Erythroblast (primary cell): ENCODE measurements around the gene SS18L1.

Experiments
- DNase-seq, 2 experiments: peaks; one replicate each; lab custom pipeline; 2025; lab: John Stamatoyannopoulos, UW
- GATA1 ChIP-seq: IDR thresholded peaks from 2 replicates; pipeline ENCODE4 v1.6.1; 2011; ENCODE audit warnings: low read depth, mild to moderate bottlenecking, control low read depth, low read length, moderate library complexity
- POLR2A ChIP-seq: IDR thresholded peaks from 2 replicates; pipeline ENCODE4 v1.6.1; 2011; ENCODE audit warnings: mild to moderate bottlenecking, low read length

The SS18L1 gene

DNA sequence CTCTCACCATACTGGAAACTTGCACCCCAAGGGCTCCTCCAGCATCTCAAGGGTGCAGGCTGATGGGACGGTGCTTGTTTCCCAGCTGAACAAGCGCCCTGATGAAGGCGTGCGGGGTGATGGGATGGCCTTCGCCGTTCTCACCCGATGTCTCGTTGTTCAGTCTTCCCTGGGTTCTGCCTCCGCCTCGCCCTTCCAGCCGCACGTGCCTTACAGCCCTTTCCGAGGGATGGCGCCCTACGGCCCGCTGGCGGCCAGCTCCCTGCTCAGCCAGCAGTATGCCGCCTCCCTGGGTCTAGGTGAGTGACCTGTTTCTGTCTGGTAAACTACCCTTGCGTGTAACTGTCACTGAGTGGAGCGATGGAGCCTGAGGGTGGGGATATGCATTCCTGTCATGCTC, 17.4 kb upstream of the SS18L1 start:
- no peak for DNase-seq
- TF ChIP-seq POLR2A, result no peak
- no peak for TF ChIP-seq GATA1

DNA sequence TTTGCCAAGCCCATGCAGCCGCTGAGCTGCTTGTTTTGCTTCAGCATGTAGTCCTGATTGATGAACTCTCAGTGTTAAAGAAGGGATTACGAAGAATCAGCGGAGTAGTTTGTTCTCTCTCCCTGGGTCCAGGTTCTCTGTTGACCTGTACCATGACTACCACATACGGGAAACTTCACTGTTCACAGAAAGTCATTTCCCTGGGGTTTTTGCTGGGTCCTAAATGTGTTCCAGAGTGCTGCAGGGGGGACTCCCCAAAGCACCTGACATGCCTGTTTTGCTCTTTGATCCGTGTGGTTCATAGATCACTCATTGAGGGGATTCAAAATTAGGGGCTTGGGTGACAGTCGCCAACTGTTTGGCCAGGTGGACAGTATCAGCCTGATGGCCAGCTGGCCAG, 15.8 kb upstream of the SS18L1 start:
- TF ChIP-seq POLR2A (no peak), GATA1 (no peak)
- DNase-seq, result no peak

DNA sequence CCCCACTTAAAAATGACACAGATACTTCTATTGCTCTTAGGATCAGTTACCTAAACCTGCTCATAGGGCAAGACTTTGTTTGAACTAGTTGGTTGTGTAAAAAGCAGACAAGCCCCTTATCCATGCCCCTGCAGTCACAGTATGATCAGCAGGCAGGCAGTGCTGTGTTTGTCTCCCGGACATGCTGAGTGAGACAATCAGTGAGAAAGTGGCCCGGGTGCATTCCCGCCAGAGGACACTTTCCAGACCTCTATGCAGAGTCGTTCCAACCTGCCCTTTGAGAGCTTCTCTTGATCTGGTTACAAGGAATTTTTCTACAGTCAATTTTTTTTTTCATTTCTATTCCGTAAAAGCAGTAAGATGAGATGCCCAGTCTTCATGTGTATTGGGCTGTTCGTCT, 15.1 kb upstream of the SS18L1 start:
- no peak for DNase-seq
- no peak for TF ChIP-seq GATA1
- no peak for TF ChIP-seq POLR2A

DNA sequence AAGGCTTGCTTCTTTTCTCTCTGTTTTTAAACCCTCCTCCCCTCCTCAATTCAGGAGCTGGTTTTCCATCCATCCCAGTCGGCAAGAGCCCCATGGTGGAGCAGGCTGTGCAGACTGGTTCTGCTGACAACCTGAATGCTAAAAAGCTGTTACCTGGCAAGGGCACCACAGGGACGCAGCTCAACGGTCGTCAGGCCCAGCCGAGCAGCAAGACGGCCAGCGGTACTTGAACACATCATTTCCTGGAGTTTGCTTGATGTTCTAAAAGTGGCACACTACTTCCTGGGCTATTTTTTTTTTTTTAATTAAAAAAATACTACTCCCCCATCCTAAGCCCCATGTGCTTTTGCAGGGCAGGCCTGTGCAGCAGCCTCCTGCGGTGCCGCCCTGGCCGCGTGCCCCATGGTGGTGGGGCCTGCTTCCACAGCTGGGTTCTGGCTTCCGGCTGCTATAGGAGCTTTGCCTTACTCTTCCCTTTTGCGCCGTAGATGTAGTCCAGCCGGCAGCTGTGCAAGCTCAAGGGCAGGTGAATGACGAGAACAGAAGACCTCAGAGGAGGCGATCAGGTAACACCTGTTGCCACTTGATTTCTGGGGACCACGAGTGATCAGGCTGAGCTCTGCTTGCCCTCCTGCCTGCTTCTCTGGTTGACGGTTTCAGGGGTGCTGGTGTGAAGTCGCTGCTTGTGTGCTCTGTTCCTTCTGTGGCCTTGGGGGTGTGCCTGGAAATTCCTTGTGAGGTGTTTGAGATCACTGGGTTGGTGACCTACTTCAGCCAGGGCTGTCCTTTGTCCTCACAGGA, 13.6 kb upstream of the SS18L1 start:
- TF ChIP-seq POLR2A, result no peak
- TF ChIP-seq GATA1, result no peak
- DNase-seq, result no peak

DNA sequence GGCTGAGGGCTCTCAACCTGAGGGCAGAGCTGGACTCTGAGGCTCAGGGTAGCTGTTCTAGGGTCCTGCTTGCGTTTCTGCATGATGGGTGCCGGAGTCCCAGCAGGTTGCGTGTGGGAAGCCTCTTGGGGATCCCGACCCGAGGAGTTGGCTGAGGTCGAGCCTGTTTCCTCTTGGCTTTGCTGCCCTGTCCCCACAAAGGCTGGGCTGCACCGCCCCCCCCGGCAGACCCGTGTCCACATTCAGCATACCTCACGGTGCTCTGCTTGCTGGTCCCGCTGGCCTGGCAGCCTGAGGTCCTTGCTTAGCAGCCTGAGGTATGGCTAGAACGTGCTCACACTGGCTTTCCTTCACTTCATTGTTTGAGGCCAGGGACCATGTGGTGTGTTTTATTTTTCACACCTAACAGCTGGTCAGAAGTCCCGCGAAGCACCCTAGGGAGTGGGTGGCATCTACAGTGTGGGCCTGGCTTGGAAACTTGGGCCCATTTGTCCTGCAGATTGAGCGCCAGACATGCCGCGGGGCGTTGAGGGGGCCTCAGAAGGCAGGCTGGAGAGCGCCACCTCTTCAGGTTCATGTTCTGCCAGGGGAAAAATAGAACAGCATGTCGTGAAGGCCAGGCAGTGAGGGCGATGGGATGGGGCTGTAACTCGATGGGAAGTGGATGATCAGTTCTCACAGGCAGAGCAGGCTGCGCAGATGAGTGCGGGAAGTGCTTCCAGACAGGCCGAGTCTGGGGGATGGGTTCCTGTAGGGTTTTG, 11.8 kb upstream of the SS18L1 start:
- DNase-seq, result no peak
- no peak for TF ChIP-seq POLR2A
- TF ChIP-seq GATA1, result no peak

DNA sequence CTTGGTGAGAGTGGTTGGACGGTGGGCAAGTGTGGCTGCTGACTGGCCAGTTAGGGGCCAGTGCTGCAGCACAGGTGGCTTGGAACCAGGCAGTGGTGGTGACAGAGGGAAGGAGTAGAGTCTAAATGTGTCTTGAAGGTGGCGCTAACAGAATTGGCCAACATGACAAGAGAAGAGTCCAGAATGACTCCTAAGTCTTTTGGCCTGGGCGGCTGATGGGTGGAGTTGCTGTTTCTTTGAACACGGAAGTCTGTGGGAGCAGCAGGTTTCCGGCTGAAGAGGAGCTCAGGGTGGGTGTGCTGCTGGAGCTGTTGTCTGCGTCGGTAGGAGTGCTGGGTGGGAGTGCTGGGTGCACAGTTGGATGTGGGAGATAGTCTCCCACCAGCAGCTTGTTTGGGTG, 11.1 kb upstream of the SS18L1 start:
- TF ChIP-seq GATA1 (no peak), POLR2A (no peak)
- no peak for DNase-seq

DNA sequence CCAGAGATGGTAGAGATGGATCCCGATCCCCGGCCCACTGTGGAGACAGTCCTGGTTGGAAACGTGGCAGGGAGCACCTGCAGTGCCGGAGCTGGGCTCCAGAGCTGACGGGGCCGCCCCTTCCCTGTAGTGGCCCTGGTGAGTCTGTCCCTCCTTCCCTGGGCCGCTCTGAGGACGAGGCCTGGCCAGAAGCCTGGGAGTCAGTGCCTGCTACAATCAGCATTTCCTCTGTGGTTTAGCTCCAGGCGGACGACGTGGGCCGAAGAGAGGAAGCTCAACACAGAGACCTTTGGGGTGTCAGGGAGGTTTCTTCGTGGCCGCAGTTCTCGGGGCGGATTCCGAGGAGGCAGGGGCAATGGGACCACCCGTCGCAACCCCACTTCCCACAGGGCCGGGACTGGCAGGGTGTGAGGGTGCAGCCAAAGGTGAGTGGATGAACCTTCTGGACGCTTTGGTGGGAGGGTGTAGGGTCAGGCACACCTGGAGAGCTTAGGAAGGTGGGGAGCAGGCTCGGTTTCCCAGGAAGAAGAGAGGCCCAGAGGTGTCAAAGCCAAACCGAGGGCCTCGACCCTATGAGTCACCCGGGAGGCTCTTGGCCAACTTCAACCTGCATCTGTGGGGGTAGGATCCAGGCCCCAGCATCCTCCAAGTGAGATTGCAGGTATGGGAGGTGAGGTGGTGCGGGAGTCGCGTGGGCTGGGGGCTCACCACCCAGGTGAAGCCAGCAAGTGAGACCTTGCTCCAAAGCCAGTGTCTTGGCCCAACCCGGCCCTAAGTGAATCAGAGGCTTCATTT, 10.3 kb upstream of the SS18L1 start:
- no peak for TF ChIP-seq POLR2A
- TF ChIP-seq GATA1, result no peak
- no peak for DNase-seq

DNA sequence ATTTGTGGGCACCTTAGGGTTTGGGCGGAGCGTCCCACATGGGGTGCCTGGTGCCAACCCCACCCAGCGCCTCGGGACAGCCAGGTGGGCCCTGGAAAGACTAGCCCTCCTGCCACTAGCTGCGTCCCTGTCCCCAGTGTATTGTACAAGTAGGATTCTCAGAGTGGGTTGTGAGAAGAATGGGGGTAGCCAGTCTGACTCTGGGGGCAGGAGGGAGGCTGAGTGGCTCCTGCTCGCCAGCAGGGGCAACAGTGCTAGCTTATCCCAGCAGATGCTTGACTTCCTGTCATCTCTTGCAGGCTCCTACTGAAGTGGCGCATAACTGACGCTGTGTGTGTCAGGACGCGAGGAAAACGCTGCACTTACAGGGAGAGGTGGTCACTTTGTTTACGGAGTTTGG, 9.7 kb upstream of the SS18L1 start:
- TF ChIP-seq GATA1, result no peak
- no peak for TF ChIP-seq POLR2A
- no peak for DNase-seq

DNA sequence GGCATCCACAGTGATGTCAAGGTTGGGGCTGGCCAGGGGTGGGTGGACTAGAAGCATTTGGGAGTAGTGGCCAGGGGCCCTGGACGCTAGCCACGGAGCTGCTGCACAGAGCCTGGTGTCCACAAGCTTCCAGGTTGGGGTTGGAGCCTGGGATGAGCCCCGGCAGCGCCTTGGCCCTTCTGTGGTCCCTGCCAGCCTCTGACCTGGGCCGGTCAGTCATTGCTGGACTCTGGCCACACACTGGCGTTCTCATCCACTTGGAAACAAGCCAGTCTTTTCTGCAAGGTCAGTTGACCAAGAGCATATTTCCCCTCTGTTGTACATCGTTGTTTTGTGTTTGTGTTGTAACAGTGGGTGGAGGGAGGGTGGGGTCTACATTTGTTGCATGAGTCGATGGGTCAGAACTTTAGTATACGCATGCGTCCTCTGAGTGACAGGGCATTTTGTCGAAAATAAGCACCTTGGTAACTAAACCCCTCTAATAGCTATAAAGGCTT, 8.8 kb upstream of the SS18L1 start:
- no peak for TF ChIP-seq POLR2A
- no peak for TF ChIP-seq GATA1
- no peak for DNase-seq

DNA sequence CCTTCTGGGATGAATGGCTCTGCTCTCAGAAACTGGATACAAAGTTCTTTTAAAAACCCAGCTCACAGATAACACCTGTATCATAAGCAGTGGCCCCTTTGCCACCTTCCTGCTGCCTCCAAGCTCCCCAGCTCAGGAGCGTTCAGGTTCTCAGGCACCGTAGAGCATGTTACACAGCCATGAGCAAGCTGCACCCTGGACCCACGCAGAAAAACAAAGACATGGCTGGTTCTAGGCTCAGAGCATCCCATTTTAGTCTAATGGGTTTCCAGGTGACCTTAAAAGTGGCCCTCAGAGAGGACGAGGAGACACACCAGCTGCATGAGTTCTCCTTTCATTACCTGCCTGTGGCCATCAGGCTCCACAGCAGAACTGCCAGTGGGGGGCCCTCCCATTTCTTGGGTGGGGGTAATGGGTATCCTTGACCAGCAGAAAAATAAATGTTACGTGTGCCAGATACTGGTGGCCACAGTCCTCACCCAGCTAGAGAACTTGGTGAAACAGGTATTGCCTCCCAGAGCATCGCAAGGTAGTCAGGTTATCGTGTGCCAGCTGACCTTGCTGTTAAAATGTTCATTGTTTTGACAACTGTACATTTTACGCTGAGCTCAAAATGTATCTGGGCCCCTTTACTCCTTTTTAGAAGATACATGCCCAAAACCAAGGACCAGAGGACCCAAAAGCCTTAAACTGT, 7.8 kb upstream of the SS18L1 start:
- DNase-seq, result no peak
- TF ChIP-seq POLR2A (peak; percentile 1), GATA1 (no peak)

DNA sequence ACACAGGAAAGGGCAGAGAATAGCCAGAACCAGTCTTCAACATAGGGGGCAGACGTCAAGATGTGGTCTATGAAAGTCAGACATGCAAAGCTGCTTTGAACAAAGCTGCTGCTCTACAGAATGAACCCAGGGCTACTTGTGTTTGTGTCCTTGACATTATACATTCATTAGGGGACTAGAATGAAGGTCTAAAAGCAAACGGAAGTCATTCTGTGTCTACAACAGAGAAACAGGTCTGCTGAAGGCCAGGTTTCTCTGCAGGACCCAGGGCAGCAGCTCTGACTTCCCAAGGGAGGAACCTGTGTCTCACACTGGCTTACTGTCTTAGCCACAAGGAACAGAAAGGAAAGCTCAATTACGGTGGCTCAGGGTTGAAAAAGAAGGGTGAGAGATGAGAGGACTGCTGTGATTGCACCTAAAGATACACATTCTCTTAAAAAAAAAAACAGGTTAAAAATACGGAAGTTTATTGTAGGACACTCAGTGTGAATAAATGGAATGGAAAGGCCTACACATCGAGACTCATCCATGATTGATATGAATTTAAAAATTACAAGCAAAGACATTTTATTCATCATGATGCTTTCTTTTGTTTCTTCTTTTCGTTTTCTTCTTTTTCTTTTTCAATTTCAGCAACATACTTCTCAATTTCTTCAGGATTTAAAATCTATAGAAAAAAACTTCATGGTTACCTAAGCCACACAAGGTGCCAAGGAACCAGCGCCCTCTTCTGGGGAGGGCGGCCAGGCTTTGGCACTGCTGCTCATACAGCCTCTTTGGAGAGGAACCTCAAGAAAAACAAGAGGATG, 7.1 kb upstream of the SS18L1 start:
- peak; percentile 72 to 83 for DNase-seq
- TF ChIP-seq POLR2A (peak; percentile 12), GATA1 (no peak)

DNA sequence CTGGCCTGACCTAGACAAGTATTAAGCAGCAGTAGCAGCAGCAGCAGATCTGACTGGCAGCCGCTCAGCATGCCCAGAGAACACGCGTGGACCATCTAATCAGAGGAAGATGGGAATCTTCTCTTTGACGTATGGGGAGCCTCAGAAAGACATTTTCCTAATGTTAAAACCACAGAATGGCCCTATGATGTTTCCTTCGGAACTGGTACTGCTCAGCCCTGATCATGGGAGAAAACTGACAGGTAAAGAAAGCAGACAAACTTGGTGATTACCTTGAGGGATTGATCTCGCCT, 6.5 kb upstream of the SS18L1 start:
- TF ChIP-seq GATA1 (no peak), POLR2A (no peak)
- DNase-seq, result no peak
